ENCODE data around the gene SLC6A11. TPM values are rescaled to one million over a fixed set of nuclear protein-coding genes. Genes with fewer than 3 reads are reported as not detected.
A peak's percentile ranks its signal among the peaks of the same experiment; 100 is the strongest.

The SLC6A11 gene
- total RNA-seq, 1 donor from 2014 or later: not detected

- intact Hi-C loops (cut with DNase I): no loop called here
- no peak for DNase-seq (ENCODE audit: missing footprints)
- no peak for ATAC-seq
These were observed 8.4 kb downstream of the SLC6A11 start for GRCh38 chr3:10824468-10824867.

DNA sequence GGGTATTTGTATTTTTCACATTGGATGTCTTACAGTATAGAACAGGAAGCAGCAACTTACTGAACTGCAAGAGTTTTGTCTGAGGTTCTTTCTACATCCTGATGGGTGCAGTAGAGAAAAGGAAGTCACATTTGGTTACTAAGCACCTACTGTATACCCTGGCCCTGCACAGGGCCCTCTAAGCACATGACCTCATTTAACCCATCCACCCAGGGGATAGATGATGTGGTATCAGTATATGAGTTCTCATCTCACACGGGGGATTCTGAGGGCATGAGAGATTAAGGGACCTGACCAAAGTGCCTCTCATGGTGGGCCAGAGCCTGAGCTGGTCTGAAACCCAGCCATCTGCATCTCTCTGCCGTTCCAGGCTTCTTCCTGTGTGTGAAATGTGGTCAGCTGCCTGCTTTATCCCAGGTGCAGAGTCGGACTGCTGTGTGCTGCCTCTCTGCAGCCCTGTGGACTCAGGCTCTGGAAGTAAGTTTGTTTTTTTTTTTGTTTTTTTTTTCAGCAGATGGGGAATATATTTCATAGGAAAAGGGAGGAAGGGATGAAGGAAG, 17.9 kb downstream of the SLC6A11 start:
- intact Hi-C loops (cut with DNase I): no loop called here
- DNase-seq (ENCODE audit: missing footprints) (no peak), ATAC-seq (no peak)

DNA sequence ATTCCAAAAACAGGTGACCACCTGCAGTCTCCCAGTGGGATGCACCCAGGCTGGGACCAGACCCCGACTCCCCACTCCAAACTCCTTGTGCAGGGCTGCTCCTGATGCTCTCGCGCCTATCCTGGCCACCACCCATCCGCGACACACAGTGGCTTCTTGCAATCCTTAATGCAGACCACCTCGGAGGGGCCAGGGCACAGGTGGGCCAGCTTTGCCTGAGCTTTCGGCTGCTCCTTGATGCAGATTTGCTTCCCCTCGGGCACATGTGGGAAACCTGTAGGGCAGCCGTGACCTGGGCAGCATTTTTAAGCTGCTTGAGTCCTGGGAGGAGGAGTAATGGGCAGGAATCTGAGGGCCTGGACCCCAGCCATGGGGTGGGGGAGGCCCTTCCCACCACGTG, 18.9 kb downstream of the SLC6A11 start:
- intact Hi-C loops (cut with DNase I): no loop called here
- ATAC-seq (no peak), DNase-seq (ENCODE audit: missing footprints) (no peak)

- intact Hi-C loops (cut with DNase I): no loop called here
- DNase-seq (ENCODE audit: missing footprints) (no peak), ATAC-seq (no peak)
These were observed 19.4 kb downstream of the SLC6A11 start for GRCh38 chr3:10835406-10835805.

- intact Hi-C loops (cut with DNase I): no loop called here
- ATAC-seq (no peak), DNase-seq (ENCODE audit: missing footprints) (no peak)
These were observed 20.6 kb downstream of the SLC6A11 start for GRCh38 chr3:10836676-10837075.

DNA sequence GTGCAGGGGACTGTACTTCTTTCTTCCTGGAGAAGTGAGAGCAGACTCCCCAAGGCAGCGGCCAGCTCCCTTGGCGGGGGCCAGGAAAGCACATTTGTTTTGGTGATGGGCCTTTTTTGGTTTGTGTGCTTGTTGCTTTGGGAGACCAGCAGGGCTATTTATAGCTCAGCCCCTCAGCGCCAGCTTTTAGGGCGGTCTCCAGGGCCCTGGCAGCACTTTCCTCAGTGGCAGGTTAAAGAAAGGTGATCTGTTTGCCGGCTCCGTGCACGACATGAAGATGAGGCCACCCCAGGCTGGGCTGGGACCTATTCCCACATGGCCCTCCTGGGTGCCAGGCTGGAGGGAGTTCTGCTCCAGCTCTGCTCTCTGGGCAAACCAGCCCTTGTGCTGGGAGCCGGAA, 21.8 kb downstream of the SLC6A11 start:
- no peak for ATAC-seq
- intact Hi-C loops (cut with DNase I): no loop called here
- DNase-seq (ENCODE audit: missing footprints): no peak

- no peak for ATAC-seq
- intact Hi-C loops (cut with DNase I): no loop called here
- no peak for DNase-seq (ENCODE audit: missing footprints)
These were observed 23.1 kb downstream of the SLC6A11 start for GRCh38 chr3:10839167-10839566.

GRCh38 chr3:10841100-10841499, 25.1 kb downstream of the SLC6A11 start:
- intact Hi-C loops (cut with DNase I): no loop called here
- ATAC-seq: no peak

DNA sequence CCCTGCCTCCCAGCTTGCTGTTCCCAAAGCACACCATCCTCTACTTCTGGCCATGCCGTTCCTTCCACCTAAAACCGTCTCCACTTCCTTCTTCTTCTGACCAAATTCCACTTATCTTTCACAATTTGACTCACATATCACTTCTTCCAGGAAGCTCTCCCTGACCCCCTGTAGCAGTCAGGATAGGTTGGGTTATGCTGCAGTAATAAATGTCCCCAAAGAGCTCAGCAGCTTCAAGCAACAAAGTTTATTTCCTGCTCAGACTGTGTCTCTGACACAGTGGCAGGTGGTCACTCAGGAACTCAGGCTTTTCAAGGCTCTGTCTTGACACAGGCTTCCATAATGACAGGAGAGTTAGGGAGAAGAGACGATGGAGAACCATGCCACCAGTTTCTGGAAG, 27.4 kb downstream of the SLC6A11 start:
- intact Hi-C loops (cut with DNase I): no loop called here
- DNase-seq (ENCODE audit: missing footprints) (no peak), ATAC-seq (no peak)

More at GRCh38 chr3:10841100-10841499, 25.1 kb downstream of the SLC6A11 start:
- no peak for DNase-seq (ENCODE audit: missing footprints)

DNA sequence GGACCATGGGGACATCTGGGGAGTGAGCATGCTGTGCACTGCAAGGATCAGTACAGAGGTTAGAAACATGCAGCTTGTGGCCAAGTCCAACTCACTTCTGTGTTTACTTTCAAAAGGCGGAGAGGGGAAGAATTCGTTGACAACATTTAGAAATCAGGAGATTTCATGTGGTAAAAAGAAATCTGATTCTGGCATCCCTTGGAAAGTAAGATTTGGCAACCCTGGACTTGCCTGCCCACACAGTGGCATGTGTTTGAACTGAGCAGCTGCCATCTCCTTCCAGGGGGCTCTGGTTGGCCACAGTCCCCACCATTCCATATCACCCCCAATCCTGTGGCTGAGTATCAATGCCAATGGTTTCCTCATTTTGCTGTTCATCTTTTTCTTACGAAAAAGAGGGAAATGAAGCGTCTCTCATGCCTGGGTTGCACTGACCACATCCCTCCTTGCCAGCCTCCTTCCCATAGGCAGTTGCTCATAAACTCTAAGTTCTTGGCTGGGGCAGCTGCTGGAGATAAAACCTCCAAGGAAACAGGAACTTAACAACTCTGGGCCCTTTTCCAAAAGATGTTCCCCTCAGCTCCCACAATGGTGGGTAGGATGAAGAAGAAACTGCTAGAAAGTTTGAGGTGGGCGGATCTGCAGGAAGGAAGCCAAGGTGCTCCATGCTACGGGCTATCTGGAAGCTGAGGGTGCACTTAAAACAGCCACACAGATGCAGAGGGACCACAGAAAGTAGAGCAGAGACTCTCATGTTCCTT, 29.2 kb downstream of the SLC6A11 start:
- intact Hi-C loops (cut with DNase I): no loop called here
- peak; percentile 62 for ATAC-seq

GRCh38 chr3:10845839-10846656, 30.0 kb downstream of the SLC6A11 start:
- DNase-seq (ENCODE audit: missing footprints) (no peak), ATAC-seq (peak; percentile 67)
- intact Hi-C loops (cut with DNase I): no loop called here

More for the DNA sequence above, 29.2 kb downstream of the SLC6A11 start:
- no peak for DNase-seq (ENCODE audit: missing footprints)

DNA sequence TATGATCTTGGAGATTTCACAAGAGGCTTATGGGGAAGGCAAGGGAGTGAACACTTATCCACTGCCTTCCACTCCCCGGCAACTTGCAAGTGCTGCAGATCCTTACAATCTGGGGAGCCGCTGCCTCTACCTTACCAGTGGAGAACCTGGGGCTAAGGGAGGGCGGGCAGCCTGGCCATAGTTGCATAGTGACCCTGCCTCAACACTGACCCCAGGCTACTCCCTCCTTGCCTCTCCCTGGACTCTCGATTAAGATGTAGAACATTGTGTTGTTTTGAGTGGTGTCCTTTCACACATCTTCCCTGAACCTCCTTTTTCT, 30.6 kb downstream of the SLC6A11 start:
- intact Hi-C loops (cut with DNase I): no loop called here
- DNase-seq (ENCODE audit: missing footprints) (no peak), ATAC-seq (no peak)

DNA sequence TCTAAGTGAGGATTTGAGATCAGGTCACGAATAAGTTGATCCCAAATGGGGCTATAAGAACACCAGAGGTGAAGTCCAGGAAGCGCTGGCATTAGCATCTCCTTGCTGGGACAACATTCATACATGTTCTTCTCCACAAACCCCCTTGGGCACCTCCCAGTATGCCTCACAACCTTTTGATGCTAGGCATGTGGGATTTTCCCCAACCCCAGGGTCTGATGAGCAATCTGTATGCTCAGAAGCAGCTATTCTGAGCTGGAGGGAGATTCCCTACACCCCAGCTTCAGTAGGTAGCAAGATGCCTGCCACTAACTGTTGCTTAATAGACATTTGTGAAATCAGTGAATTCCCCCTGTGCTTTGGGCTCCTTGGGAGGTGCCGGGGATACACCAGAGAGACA, 32.2 kb downstream of the SLC6A11 start:
- DNase-seq (ENCODE audit: missing footprints) (no peak), ATAC-seq (no peak)
- intact Hi-C loops (cut with DNase I): no loop called here

DNA sequence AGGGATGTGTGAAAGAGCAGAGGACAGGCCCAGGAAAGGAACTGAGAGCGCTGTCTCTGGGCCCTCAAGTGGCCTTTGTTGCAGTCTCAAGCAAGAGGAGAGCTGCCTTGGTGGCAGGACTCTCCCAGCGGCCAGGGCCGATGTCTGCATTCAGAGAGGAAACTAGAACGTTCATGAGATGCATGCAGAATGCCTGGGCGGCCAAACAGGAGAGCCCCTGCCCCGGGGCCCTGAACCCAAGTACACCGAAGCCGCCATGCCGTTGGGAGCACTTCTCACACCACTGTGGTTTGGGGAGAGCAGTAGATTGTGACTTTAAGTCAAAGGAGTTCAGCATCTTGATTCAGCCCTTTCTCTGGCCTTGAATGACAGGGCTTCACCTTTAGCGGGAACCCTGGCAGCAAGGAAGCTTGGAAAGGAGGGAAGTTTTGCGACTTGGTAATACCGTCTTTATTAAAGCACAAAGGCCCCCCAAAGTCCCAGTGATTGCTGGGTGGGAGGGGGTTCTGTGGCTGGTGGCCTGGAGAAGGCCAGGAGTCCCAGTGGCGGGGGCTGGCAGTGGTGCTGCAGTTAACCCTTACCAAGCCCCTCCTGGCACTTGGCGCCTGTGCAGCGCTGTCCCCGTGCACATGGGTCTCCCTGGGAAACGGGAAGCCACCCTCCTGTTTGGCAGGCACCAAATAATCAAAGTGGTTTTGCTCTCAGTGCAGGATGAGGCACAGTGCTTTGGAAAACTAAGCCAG, 36.2 kb downstream of the SLC6A11 start:
- intact Hi-C loops (cut with DNase I): no loop called here
- no peak for ATAC-seq
- no peak for DNase-seq (ENCODE audit: missing footprints)

DNA sequence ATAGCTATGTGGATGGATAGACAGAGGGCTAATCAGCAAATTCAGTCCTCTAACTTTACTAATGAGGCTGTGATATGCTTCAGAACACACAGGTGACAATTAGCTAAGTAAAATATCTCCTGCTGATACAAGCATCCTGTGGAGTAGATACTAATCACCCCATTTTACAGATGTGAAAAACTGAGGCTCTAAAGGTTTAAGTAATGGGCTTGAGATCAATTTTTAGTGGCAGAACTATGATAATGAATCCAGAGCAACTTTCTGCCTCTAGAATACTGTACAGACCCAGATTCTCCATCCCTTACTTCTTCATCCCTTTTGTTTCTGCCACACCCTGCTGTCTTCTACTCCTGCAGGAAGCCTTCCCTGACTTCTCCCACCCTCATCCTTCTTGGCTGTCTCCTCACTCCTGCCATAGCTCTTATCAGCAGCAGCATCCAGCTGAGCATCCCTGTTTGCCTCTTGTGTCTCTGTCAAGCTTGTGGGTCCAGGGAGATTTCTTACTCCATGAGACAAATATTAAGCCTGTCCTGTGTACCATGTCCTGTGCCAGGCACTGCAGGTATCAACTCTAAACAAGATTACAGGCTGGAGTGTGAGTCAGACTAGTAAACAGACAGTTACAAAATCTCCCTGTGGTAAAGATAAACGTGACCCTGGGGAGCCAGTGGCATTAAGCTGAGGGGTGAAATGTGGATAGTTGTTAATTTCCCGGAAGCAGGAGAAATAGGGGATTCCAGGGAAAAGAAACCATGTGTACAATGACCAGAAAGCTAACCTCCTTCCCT, 39.2 kb downstream of the SLC6A11 start:
- DNase-seq (ENCODE audit: missing footprints) (no peak), ATAC-seq (no peak)
- intact Hi-C loops (cut with DNase I): no loop called here

DNA sequence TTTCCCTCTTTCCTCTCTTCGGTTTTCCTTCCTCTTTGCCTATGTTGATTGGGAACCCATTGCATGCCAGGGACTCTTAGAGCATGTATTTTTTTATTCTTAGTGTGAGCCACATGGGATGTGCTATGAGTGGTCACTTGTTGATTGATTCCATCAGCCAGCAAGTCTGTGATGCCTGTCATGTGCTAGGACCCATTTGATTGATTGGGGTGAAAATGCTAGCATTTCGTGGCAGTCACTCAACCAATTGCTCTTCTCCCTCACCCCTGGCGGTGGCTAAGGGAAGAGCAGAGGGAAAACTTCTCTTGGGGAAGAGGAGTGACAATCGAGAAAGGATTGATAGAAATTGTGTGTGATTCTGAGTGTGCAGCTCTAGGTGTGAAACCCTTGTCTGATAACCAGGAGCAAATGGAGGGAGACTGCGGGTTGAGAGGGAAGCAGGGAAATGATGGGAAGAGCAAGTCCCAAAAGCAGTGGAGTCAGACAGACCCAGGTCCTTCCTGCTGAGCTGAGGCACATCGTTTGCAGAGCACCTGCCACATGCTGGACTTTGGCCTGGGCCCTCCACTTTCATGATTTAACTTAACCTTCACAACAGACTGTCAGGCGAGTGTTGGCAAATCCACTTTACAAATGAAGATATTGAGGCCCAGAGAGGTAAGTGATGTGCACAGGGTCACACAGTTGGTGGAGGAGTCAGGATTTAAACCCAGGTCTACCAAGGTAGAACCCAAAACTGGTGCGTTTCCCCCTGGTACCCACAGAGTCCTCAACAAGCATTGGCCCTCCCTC, 40.0 kb downstream of the SLC6A11 start:
- no peak for DNase-seq (ENCODE audit: missing footprints)
- no peak for ATAC-seq
- intact Hi-C loops (cut with DNase I): no loop called here

- DNase-seq (ENCODE audit: missing footprints): no peak
These were observed 41.2 kb downstream of the SLC6A11 start for GRCh38 chr3:10857235-10857634.

DNA sequence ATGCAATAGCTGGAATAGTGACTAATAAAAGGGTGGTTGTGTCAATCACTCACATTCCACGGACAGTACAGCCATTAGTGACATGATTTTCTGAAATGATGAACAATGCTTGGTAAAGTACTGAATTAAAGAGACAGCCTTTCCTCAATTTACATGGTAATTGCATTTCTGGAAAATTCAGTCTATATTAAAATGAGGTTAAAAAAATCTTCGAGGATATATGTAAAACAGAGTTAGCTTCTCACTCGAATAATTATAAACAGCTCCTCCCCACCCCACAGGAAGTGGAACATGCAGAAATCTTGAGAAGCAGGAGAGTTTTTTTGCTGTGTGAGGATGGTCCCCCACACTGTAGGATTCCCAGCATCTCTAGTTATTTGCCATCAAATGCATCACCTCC, 42.1 kb downstream of the SLC6A11 start:
- no peak for ATAC-seq
- intact Hi-C loops (cut with DNase I): no loop called here

More at GRCh38 chr3:10857235-10857634, 41.2 kb downstream of the SLC6A11 start:
- no peak for ATAC-seq
- intact Hi-C loops (cut with DNase I): no loop called here

More for the DNA sequence above, 42.1 kb downstream of the SLC6A11 start:
- DNase-seq (ENCODE audit: missing footprints): no peak

Data from Right ventricle myocardium inferior (tissue), 1 donor.